ENCODE results near the gene PABPN1.
"Not testable (repeated sequence)": the region's sequence is repeated elsewhere in the genome, so short reads cannot be mapped to it uniquely, and the experiment has no call there.

PABPN1 gene

GRCh38 chr14:23301288-23301968 is 19.8 kb upstream of the PABPN1 start:
- DNase-seq (ENCODE audit: low read depth in 2 of 3, low spot score in 1 of 3) = peak; percentile 95 to 98 (median 96)

GRCh38 chr14:23301969-23302289 is 19.3 kb upstream of the PABPN1 start:
- peak in 1 of 3 donors; percentile 62 for DNase-seq (ENCODE audit: low read depth in 2 of 3, low spot score in 1 of 3)

GRCh38 chr14:23302290-23303225 is 18.7 kb upstream of the PABPN1 start, which contains the start of gene PPP1R3E:
Gene PPP1R3E, minus strand, starts transcription at chr14:23302859. Its CDS starts 283 bp downstream, at chr14:23302576.
- DNase-seq (ENCODE audit: low read depth in 2 of 3, low spot score in 1 of 3) = peak; percentile 80 to 84 (median 82)

- DNase-seq (ENCODE audit: low read depth in 2 of 3, low spot score in 1 of 3) = no peak
Observed at GRCh38 chr14:23306412-23307145, 14.7 kb upstream of the PABPN1 start, which contains the start of gene BCL2L2. Gene BCL2L2, plus strand, starts transcription at chr14:23306833. Its CDS starts 935 bp downstream, at chr14:23307768.

GRCh38 chr14:23307146-23307530 is 14.1 kb upstream of the PABPN1 start:
- no peak for DNase-seq (ENCODE audit: low read depth in 2 of 3, low spot score in 1 of 3)

GRCh38 chr14:23307687-23308644 is 13.3 kb upstream of the PABPN1 start:
- no peak for DNase-seq (ENCODE audit: low read depth in 2 of 3, low spot score in 1 of 3)

GRCh38 chr14:23308721-23309445 is 12.4 kb upstream of the PABPN1 start:
- DNase-seq (ENCODE audit: low read depth in 2 of 3, low spot score in 1 of 3) = no peak

GRCh38 chr14:23310546-23310945 is 10.7 kb upstream of the PABPN1 start:
- DNase-seq (ENCODE audit: low read depth in 2 of 3, low spot score in 1 of 3) = no peak

- DNase-seq (ENCODE audit: low read depth in 2 of 3, low spot score in 1 of 3) = no peak
Observed at GRCh38 chr14:23316300-23316699, 5.0 kb upstream of the PABPN1 start.

- DNase-seq (ENCODE audit: low read depth in 2 of 3, low spot score in 1 of 3) = no peak
Observed at GRCh38 chr14:23319746-23320583, 1.3 kb upstream of the PABPN1 start.

GRCh38 chr14:23321572-23322547 is 603 bp downstream of the PABPN1 start:
- peak; percentile 50 to 67 (median 56) for DNase-seq (ENCODE audit: low read depth in 2 of 3, low spot score in 1 of 3)

- no peak for DNase-seq (ENCODE audit: low read depth in 2 of 3, low spot score in 1 of 3)
Observed at GRCh38 chr14:23322568-23323517, 1.6 kb downstream of the PABPN1 start.

- DNase-seq (ENCODE audit: low read depth in 2 of 3, low spot score in 1 of 3) = no peak
Observed at GRCh38 chr14:23323838-23324454, 2.7 kb downstream of the PABPN1 start.

GRCh38 chr14:23324455-23324846 is 3.2 kb downstream of the PABPN1 start:
- DNase-seq (ENCODE audit: low read depth in 2 of 3, low spot score in 1 of 3) = no peak

GRCh38 chr14:23324993-23325392 is 3.7 kb downstream of the PABPN1 start:
- DNase-seq (ENCODE audit: low read depth in 2 of 3, low spot score in 1 of 3) = no peak

GRCh38 chr14:23325746-23326145 is 4.5 kb downstream of the PABPN1 start:
- not testable (repeated sequence) for DNase-seq (ENCODE audit: low read depth in 2 of 3, low spot score in 1 of 3)

Data from stimulated activated CD4-positive, alpha-beta T cell treated with anti-CD3 and anti-CD28 coated beads, Interleukin-12 subunit alpha, Interleukin-12 subunit beta, amount 100 ng/mL, for 48 hours (primary cell).